GM19463 (cell line): ENCODE data around the gene ALS2CL.
A peak's percentile ranks its signal among the peaks of the same experiment; 100 is the strongest.

Experiments
- ATAC-seq: cut with Tn5 transposase; IDR thresholded peaks from one replicate; pipeline ENCODE4 v1.9.1; 2021; ENCODE audit warnings: mild to moderate bottlenecking, moderate library complexity; ENCODE audit not compliant: unreplicated experiment

ALS2CL gene

DNA sequence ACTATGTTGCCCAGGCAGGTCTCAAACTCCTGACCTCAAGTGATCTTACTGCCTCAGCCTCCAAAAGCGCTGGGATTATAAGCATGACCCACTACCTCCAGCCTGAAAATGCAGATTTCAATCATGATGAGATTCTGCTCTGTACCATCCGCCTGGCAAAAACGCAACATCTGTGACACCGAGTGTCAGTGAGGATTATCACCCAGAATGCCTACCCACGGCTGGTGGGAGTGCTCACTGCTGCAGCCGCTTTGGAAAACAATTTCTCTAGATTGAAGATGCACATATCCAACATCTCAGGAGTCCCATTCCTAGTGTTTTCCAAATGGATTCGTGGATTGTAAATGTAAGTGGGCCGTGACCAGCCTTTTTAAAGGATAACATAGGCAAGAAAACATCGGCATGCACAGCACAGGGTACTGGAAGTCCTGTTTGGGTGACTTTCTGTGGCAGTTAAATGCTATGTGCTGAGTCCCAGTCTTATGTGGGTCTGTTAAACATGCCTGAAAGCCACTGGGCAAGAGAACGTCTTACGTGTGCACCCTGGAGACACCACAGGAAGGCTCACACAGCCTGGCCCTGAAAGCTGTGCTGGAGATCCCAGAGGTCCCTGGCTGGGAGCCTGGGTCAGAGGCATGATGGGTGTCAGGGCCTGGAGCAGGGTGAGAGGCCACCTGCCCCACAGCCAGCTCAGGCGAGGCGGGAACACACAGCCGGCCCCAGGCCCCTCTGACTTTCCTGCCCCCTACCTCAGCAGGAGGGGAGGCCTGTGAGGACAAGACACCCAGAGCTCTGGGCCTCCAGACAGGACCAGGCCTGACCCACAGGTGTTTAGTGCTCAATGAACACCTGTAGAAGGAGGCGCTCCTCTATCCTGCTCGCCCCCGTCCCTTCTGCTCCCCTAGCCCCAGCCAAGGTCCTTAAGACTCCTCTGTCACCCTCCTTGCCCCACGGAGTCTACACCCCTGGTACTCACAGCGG lies 23.3 kb upstream of the ALS2CL start:
- no peak for ATAC-seq

DNA sequence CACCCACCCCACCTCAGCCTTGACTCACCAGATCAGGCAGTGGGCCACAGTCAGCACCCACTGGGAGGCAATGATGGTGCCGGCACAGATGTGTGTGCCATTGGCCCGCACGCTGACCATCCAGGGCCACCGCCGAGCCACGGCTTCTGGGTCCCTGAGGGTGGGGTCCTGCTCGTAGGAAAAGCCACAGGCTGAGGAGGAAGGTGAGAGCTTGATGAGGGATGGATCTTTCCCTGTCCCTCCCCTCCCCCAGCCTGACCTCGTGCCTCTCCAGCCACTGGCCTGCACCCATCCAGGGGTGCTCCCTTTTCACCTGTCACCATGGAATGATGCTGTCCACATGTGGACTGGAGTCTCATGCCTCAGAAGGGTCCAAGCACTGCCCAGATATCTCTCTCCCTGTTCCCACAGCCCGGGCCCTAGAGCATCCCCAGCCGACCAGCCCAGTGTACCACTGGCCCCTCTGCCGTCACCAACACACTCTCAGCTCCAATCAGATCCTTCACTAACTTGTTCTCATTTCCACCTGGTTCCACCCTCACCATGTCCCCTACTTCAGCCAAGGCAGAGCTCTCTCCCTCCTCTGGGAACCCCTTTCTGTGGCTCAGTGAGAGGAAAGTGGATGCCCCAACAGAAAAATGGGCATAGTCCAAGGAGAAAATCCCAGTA lies 22.2 kb upstream of the ALS2CL start:
- no peak for ATAC-seq

DNA sequence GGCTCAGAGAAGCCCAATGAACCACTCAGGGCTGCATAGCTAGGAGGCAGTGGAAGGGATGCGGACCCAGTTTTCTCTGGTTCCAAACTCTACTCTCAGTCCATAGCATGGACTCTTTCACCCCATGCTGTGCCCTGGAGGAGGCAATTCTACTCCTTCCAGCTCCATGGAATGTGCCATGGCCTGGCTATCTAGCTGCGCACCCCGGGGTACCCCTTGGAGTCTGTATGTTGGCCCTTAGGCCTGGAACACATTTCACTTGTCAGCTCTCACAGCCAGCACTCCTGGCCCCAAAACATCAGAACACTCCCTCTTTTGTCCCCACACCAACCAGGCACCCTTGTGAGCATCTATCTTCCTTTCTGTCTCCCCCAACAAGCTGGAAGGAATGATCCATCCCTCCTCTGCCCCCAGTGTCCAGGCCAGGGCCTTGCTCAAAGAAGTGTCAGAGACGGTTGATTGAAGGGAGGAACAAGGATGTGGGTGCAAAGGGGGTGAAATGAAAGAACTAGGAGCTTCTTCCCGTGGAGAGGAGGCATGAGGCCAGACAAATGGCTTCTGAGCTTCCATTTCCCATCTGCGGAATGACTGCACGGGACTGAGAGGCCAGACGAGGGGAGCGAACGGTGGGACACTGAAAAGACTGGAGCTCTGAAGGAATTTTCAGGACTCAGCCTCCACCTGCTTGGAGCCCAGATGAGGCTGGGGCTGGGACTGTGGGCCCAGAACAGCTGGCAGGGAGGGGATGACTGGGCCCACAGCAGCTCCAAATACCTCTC lies 21.4 kb upstream of the ALS2CL start:
- no peak for ATAC-seq

DNA sequence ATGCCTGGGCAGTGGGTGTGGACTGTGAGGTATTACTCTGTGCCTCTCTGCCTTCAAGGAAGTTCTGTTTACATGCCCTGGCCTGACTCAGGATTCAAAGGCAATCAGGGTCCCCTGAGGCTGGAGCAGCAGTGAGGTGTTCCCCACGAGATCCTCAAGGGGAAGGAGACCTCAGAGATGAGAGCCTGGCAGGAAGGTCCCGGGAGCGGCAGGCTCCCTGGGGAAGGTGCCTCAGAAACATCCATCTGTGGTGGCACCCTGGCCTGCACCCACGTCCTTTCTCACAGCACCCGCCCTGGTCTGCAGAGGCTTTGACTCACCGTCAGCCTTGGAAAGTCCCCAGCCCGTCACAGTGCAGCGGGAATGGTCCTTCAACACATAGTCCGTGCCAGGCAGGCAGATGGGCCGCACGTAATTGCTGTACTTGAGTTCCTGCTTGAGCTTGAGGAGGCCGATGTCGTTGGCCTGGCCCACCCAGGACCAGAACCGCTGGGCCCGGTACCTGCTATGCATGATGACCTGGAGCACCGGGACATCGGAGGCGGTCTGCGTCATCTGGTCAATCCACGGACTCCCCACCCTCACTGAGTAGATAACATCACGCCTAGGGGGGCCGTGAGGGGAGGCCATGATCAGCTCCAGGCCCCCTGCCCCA lies 20.5 kb upstream of the ALS2CL start:
- peak; percentile 84 for ATAC-seq

DNA sequence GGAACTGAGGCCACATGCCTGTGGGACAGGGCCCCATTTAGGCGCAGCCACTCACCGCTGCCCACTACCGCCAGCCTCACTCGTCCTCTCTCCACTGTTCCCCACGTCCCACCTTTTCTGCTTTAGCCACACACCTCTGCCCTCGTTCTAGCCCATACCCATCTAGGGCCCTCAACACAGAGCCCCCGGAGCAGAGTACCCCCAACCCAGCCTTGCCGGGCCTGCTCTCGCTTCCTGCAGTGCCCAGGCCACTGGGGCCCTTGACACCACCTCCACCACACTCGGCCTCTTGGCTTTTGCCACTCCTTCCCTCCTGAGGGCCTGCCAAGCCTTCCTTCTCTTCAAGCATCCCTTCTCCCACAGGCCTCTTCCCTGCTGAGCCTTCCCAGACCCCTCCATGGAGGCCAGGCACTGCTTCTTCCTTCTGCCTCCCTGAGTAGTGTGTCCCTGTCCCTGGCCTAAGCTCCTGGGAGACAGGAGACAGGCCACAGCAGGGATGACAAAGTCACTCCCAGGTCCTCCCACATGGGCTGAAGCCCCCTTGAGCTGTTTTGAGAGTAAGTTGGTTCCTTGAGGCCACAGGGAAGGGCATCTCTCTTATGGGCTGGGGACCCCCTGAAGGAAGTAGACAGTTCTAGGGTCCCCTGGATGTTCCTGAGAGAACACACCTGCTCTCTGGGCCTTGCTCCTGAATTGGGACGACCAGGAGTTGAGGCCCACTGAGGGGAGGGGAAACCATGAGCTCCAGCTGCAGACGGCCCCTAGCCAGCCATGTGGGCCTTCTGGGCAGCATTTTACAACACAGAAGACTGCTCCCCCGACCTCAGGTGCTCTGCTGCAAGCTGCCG lies 19.8 kb upstream of the ALS2CL start:
- no peak for ATAC-seq

DNA sequence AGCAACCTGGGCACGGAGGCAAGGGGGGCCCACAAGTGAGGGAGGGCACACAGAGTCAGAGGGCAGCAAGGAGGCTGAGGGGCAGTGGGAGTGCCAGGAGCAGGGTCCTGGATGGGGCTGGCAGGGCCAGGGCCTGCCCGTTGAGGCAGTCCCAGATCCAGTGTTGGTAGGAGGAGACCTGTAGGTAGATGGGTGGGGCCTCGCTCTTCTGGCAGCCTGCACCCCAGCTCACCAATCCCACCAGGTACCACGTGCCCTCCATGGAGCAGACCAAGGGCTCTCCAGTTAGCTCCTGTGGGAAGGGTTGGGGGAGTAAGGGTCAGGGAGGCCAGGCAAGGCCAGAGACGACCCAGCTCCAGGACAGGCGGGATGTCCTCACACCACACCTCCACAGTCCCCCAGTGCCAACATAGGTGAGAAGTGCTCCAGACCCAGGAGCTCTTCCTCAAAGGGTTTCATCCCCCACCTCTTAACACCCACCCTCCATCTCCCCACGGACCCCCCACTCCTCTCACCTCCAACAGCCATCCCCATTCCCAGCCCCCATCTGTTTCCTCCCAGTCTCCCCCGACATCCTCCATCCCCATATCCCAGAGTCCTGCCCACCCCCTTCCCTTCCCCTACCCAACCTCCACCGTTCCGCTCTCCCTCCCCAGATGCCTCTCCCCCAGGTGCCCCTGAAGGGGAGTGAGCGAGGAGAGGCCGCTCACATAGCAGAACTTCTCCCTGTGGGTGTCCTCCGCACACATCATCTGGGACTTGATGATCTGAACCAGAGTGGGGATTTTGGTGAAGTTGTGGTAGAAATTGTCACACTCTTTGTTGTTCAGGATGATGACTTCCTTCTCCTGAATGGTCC lies 18.9 kb upstream of the ALS2CL start:
- no peak for ATAC-seq

DNA sequence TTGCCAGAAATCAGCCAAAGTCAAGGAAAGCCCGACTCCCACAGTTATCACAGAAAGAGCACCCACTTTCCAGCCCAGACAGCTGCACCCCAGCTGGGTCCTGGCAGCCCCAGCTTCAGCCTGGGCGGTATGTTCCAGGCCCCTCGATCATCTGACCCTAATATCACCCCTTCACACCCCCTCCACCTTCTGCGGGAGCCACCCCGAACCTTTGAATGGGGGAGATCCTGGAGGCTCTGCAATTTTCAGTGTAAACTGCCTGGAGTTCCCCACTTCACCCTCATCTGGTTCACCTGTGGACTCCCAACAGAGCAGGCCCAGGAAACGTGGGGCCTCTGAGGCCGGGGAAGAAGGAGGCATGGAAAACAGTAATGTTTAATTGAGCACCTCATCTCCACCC lies 18.3 kb upstream of the ALS2CL start:
- no peak for ATAC-seq

DNA sequence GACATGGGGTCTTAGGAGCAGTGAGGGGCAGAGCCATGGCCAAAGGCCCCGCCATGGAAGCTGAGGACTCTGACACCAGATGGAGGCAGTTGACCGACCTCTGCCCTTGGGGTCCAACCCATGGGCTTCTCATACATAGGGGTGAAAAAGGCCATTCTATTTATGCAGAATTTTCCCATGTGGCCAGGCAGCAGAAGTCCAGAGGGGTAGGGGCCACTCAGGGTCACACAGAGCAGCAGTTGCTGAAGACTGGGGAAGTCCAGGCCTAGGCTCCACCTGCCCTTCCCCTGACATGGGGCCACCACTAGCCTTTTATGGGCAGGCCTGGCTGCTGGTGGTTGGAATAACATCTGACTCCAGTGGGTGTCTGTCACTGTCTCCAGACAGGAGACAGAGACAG lies 17.8 kb upstream of the ALS2CL start:
- ATAC-seq = no peak

DNA sequence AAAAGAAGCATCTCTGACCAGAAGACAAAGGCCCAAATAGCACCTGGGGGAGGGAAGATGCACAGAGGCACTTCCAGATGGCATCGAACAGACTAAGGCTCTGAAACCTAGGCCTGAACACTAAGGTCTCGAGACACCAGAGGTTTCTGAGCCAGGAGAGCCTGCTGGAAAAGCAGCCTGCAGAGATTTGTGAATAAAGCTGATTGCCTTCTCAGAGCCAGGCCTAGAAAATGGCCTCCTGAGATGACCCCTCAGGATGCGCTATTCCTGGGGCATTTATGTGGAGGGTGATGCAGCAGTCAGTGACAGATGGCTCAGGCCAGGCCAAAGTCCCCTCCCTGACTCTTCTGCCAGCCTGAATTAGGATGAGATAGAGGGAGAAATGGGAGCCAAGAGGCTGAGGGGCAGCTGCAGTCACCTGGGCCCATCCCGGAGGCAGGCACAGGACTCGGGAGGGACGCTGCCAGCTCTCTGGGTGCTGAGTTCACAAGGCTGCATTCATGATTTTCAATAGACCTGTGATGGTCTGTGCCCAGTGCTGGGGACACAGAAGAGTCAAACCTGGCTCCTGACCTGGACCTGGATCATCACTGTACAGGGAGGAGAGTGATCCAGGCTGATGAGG lies 17.3 kb upstream of the ALS2CL start:
- no peak for ATAC-seq

DNA sequence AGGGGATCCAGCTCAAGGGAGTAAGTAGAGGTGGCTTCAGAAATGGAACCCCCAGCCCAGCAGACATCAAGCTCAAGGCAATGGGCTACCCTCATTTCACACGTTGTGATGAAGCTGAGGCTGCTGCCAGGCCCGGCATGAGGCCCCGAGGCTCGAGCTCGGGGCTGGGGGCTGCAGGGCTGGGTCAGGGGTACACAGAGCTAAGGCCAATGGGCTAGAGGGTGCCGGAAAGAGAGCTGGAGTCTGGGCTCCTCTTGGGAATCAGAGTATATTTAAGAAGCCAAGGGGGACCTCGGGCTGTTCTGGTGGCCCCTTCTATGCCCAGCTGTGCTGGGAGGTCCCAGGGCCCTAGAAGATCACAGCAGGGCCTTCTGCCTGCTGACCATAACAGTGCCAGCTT lies 16.8 kb upstream of the ALS2CL start:
- ATAC-seq = no peak

DNA sequence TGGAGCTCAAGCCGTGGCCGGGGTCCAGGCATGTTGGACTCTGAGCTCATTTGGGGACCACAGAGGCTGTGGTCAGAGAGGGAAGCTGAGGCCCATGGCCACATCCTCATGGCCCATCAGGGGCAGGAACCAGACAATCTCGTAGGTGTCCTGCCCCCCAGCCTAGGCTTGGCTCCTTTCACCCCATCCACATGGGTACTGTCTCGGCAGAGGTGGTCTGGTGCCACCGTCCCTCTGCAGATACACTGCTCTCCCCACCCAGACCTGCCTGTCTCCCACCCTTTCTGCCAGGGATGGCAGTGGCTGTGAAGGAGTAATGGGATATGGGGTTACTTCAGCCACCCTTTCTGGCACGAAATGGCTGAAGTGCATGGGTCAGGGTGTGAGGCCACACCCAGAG lies 16.2 kb upstream of the ALS2CL start:
- no peak for ATAC-seq

DNA sequence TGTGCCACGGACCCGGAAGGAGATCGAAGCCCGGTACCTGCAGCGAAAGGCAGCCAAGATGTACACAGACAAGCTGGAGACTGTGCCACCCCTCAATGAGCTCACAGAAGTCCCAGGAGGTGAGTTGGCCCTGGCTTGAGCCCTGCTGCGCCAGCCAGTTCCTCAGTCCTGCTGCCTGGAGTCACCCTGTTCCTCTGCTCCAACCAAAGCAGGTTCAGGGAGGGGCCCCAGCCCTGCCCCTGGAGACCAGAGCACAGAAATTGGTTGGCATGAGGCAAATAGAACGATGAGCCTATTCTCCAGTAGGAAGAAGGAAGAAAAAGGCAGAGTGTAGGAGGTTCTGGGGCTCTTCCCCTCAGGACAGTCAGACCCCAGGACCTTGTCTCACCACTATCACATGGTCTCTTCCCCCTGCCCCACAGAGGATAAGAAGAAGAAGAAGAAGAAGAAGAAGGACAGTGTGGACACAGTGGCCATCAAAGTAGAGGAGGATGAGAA lies 15.7 kb upstream of the ALS2CL start:
- no peak for ATAC-seq

DNA sequence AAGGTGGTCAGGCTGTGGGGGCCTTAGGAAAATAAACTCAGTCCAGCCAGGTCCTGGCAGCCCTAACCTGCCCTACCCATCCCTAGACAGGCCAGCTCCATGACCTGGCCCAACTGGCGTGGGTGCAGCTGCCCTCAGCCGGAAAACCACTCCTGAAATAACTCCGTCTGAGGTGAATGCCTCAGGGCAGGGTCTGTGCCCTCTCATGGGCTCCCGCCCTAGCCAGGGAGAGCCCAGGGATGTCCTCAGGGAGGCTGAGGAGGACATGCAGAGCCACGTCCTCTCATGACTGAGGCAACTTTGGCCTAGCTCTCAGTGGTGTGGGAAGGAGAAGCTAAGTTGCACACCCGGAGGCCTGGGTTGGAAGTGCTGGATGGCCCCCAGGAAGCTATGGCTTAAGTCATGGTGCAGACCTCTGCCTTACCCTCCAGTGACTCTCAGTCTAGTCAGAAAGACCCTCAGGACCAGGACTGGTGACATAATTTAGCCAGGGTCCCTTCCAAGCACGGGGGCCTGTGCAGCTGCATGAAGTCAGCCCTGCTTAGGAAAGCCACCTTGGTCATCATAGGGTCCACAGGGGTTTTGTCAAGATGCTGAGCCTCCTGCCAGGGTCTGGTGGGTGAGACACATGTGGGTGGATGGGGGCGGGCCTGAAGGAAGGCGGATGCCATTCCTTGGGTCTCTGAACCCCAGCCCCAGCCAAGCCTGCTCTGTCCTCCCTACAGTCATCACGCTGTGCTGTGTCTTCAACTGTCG lies 15.1 kb upstream of the ALS2CL start:
- ATAC-seq = no peak

DNA sequence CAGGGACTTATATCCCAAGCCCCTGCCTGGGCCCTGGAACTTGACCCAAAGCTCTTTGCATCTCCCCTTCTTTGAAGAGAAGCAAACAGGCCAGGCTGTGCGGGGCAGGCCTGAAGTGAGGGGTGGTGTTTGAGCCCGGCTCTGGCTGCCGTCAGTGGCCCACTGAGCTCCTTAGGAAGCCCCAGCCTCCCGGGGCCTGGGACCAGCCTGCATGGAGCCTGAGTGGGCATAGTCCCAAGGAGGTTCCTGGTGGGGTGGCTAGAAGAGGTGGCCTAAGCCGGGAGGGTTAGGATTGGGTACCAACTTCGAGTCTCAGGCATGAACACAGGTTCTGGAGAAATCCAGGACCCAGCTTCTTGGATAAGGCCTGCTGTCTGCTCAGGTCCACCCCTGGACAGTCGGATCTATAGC lies 14.1 kb upstream of the ALS2CL start:
- ATAC-seq = no peak

DNA sequence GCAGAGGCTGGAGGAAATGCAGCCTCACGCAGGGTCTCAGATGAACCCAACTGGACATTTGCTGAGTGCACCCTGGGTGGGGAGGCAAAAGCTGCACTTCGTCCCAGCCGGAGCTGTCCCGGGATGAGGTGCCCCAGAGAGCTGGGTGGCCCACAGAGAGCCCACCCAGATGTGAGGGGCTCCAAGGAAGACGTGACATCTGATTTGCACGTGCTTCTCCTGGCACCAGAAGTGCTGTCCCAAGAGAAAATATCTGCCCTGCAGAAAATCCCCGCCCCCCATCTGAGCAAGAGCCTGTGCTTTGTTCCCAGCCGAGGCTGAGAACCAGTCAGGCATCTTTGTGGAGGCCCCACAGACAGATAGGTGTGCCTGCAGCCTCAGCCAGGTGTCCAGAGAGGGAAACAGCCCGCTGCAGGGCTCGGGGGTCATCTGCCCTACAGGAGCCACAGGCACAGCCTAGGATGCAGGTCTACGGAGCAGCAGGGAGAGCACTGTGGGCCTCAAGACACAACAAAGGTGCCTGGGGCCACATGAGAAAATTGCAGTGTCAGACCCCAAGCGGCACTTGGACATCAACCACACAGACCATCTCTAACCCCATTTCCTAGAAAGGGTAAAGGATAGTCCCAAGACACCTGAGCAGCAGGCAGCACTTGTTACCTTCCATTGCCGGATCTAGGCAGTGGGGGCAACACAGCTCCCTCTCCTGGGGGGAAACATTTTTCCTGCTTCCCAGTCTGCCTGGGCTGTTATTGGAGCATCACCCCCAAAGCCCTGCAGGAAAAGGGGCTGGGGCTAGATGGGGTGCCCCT lies 13.5 kb upstream of the ALS2CL start:
- ATAC-seq = no peak

DNA sequence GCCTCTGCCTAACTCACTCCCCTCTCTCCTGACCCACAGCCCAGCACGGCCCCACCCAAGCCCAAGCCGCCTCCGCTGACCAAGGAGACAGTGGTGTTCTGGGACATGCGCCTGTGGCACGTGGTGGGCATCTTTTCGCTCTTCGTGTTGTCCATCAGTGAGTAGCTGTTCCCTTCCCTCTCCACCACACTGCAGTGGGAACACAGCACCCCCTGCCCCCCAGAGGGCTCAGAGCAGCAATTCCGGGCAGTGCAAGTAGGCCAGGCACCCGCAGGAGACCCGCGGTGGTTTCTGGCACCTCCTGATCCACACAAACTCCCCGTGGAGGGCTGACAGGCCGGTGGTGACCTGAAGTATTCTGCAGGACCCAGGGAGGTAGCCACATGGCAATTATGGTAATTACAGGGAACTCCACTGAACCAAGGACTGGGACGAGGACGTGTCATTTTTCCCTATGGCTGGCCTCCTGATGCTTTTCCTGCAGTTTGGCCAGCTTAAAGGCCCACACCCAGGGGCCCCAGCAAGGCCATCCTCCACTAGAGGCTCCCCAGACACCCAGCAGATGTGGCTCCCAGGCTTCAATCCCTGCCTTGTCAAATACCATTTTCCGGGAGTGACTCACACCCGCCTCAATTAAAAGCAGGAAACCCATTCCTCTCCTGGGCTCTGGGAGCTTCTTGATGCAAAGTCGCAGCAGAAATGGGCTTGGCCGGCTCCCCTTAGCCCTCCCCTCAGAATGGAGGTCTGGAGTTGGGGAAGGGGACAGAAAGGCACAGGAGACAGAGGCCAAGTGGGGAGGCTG lies 12.5 kb upstream of the ALS2CL start:
- no peak for ATAC-seq
